NT2/D1 (cell line): Measurements from ENCODE around the gene BABAM2.

Source experiments
- DNase-seq: peaks from one replicate; pipeline ENCODE4 v3.0.0-alpha.2; 2011; ENCODE audit warnings: low read depth, low spot score
- H3K27me3 ChIP-seq: 2 replicates; pipeline ENCODE4 v1.6.0; 2011; ENCODE audit warnings: mild to moderate bottlenecking; ENCODE audit not compliant: insufficient read length, insufficient read depth
- H3K36me3 ChIP-seq: 2 replicates; pipeline ENCODE4 v1.6.1; 2011; ENCODE audit warnings: mild to moderate bottlenecking, low read length, mixed read lengths; ENCODE audit not compliant: insufficient read depth, insufficient read length
- H3K4me1 ChIP-seq: 2 replicates; pipeline ENCODE4 v1.5.1; 2011; ENCODE audit not compliant: insufficient read depth, insufficient read length
- H3K4me3 ChIP-seq: 2 replicates; pipeline ENCODE4 v1.5.1; 2011; ENCODE audit warnings: low read depth; ENCODE audit not compliant: insufficient read length
- H3K9ac ChIP-seq: 2 replicates; pipeline ENCODE4 v1.6.0; 2011; ENCODE audit warnings: low read depth; ENCODE audit not compliant: insufficient read length
- H3K9me3 ChIP-seq: 2 replicates; pipeline ENCODE4 v1.5.1; 2011; ENCODE audit warnings: mild to moderate bottlenecking, low read length; ENCODE audit not compliant: insufficient read depth
- SUZ12 ChIP-seq: IDR thresholded peaks from 2 replicates; pipeline ENCODE4 v1.6.1; 2011; ENCODE audit not compliant: insufficient read length, insufficient read depth; ENCODE audit errors: extremely low read depth
- YY1 ChIP-seq: IDR thresholded peaks from 2 replicates; pipeline ENCODE4 v1.6.1; 2011; ENCODE audit not compliant: insufficient read length, insufficient read depth
- ZNF274 ChIP-seq: IDR thresholded peaks from 2 replicates; pipeline ENCODE4 v1.6.1; 2011; ENCODE audit warnings: mild to moderate bottlenecking, low read depth, low read length

BABAM2 gene

GRCh38 chr2:28350791-28351285, 460.3 kb downstream of the BABAM2 start:
- Histone ChIP-seq H3K27me3 (no peaks in the 10 kb centered on the region), H3K9ac (no peak overlapping the region), H3K9me3 (no peaks in the 10 kb centered on the region), H3K4me3 (no peak overlapping the region), H3K4me1 (peaks cover 7% of the 10 kb centered on the region), H3K36me3 (no peaks in the 10 kb centered on the region)
- DNase-seq: no peak
- no peak for TF ChIP-seq SUZ12
- TF ChIP-seq YY1: no peak
- no peak for TF ChIP-seq ZNF274

GRCh38 chr2:28351621-28352020, 461.1 kb downstream of the BABAM2 start:
- Histone ChIP-seq H3K27me3 (no peaks in the 10 kb centered on the region), H3K36me3 (no peaks in the 10 kb centered on the region), H3K4me1 (peaks cover 8% of the 10 kb centered on the region), H3K9ac (no peak overlapping the region), H3K9me3 (no peaks in the 10 kb centered on the region), H3K4me3 (no peak overlapping the region)
- no peak for TF ChIP-seq SUZ12
- no peak for TF ChIP-seq YY1
- TF ChIP-seq ZNF274: no peak
- no peak for DNase-seq

- peak overlapping the region; percentile 8 for H3K9ac ChIP-seq
- H3K4me3 ChIP-seq: no peak overlapping the region
- no peak for DNase-seq
- TF ChIP-seq SUZ12 (no peak), YY1 (no peak), ZNF274 (no peak)
- H3K4me1 ChIP-seq: peaks cover 8% of the 10 kb centered on the region
- H3K36me3 ChIP-seq: no peaks in the 10 kb centered on the region
- no peaks in the 10 kb centered on the region for H3K27me3 ChIP-seq
- H3K9me3 ChIP-seq: no peaks in the 10 kb centered on the region
These were observed 461.6 kb downstream of the BABAM2 start for GRCh38 chr2:28352104-28352503.

GRCh38 chr2:28352610-28353195, 462.2 kb downstream of the BABAM2 start:
- H3K4me3 ChIP-seq: no peak overlapping the region
- H3K4me1 ChIP-seq: peaks cover 8% of the 10 kb centered on the region
- TF ChIP-seq ZNF274 (no peak), SUZ12 (no peak), YY1 (no peak)
- H3K9ac ChIP-seq: peak overlapping the region; percentile 8
- no peaks in the 10 kb centered on the region for H3K36me3 ChIP-seq
- DNase-seq: no peak
- H3K27me3 ChIP-seq: no peaks in the 10 kb centered on the region
- H3K9me3 ChIP-seq: no peaks in the 10 kb centered on the region

- Histone ChIP-seq H3K27me3 (no peaks in the 10 kb centered on the region), H3K4me3 (no peak overlapping the region), H3K4me1 (peaks cover 6% of the 10 kb centered on the region), H3K9me3 (no peaks in the 10 kb centered on the region), H3K36me3 (no peaks in the 10 kb centered on the region), H3K9ac (no peak overlapping the region)
- TF ChIP-seq YY1 (no peak), ZNF274 (no peak), SUZ12 (no peak)
- DNase-seq: no peak
These were observed 464.5 kb downstream of the BABAM2 start for GRCh38 chr2:28354920-28355520.

- no peak overlapping the region for H3K9ac ChIP-seq
- peaks cover 8% of the 10 kb centered on the region for H3K4me1 ChIP-seq
- no peak for DNase-seq
- H3K9me3 ChIP-seq: no peaks in the 10 kb centered on the region
- TF ChIP-seq ZNF274 (no peak), YY1 (no peak), SUZ12 (no peak)
- no peaks in the 10 kb centered on the region for H3K27me3 ChIP-seq
- no peaks in the 10 kb centered on the region for H3K36me3 ChIP-seq
- no peak overlapping the region for H3K4me3 ChIP-seq
These were observed 465.1 kb downstream of the BABAM2 start for GRCh38 chr2:28355521-28356094.

- Histone ChIP-seq H3K4me1 (peaks cover 5% of the 10 kb centered on the region), H3K9ac (no peak overlapping the region)
- DNase-seq: no peak
These were observed 465.8 kb downstream of the BABAM2 start for GRCh38 chr2:28356095-28356911.

More at GRCh38 chr2:28356095-28356911, 465.8 kb downstream of the BABAM2 start:
- Histone ChIP-seq H3K27me3 (no peaks in the 10 kb centered on the region), H3K9me3 (no peaks in the 10 kb centered on the region), H3K4me3 (no peak overlapping the region), H3K36me3 (no peaks in the 10 kb centered on the region)
- TF ChIP-seq YY1 (no peak), SUZ12 (no peak), ZNF274 (no peak)
